ENCODE data around the gene MPPE1.

The MPPE1 gene

DNA sequence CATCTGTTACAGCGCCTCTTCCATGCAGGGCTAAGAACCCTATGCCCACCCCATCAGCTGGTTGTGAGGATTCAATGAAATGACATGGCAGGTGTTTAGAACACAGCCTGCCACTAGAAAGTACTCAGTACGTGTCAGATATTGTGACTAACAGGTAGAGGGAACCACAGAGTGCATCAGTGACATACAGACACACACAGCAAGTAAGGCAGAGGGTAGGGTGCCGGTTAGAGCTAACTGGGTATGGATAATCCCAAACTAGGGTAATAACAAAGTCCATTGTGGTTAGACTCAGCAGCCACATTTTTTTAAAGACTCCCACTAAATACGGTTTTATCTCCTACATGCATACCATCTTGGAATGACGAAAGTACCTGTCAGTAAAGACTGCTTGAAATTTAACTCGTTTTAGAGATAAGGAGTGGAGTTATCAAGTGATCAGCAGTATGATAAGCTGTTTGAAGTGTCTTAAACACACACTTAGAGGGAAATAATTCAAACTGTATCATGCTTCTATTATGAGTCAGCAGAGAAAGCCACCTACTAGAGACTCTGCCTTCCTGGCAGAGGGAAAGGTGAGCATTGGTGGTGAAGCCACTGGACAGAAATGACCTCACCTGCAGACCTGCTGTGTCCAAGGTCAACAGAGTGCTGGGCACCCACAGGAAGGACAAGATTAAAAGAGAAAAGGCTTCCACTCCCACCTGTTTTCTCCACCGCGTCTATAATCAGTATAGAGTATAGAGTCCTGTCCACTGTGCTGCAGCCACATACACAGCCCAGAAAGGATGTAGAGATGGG lies 20.6 kb downstream of the MPPE1 start:
- no peak for TF ChIP-seq ARNTL (CRISPR knock-in tag; IDR thresholded peaks at IDR 0.05; ENCODE audit: borderline replicate concordance, low read depth)
- TF ChIP-seq ISL1 (CRISPR knock-in tag; IDR thresholded peaks at IDR 0.05): peak; percentile 43; the same call in 1 of the 2 replicates
- TF ChIP-seq ZNF70 (CRISPR knock-in tag; IDR thresholded peaks at IDR 0.05): no peak
- no peak for ATAC-seq

DNA sequence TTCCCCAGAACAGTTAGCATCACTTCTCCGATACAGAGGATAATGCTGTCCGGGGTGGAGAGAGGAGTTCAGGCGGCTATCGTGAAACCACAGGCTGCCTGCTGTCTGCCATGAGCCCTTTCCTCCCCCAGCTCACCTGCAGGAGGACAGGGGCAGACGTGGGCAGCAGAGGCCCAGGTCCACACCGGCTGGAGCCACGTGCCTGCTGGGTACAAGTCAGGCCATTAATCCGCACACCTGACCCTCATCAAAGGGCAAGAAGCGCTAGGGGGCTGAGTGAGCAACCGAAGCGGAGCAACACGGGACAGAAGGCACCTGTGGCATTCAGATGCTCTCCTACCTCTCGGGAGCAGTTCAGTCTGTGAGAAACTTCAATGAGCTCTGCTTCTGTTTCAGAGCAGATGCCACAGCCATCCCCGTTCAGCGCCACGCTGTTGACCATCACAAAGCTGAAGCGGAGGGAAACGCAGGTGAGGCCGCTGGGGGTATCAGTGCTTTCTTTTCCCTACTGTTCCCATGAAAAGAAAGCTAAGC lies 21.5 kb downstream of the MPPE1 start:
- ATAC-seq: no peak
- TF ChIP-seq TOX (CRISPR knock-in tag; IDR thresholded peaks at IDR 0.05; ENCODE audit: borderline replicate concordance): no peak
- no peak for TF ChIP-seq ZNF70 (CRISPR knock-in tag; IDR thresholded peaks at IDR 0.05)
- TF ChIP-seq PPARA (CRISPR knock-in tag; IDR thresholded peaks at IDR 0.05; ENCODE audit: borderline replicate concordance): no peak
- no peak for TF ChIP-seq ESRRG (CRISPR knock-in tag; IDR thresholded peaks at IDR 0.05)
- TF ChIP-seq, protein P1, sequence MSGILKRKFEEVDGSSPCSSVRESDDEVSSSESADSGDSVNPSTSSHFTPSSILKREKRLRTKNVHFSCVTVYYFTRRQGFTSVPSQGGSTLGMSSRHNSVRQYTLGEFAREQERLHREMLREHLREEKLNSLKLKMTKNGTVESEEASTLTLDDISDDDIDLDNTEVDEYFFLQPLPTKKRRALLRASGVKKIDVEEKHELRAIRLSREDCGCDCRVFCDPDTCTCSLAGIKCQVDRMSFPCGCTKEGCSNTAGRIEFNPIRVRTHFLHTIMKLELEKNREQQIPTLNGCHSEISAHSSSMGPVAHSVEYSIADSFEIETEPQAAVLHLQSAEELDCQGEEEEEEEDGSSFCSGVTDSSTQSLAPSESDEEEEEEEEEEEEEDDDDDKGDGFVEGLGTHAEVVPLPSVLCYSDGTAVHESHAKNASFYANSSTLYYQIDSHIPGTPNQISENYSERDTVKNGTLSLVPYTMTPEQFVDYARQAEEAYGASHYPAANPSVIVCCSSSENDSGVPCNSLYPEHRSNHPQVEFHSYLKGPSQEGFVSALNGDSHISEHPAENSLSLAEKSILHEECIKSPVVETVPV (CRISPR knock-in tag; IDR thresholded peaks at IDR 0.05): no peak
- TF ChIP-seq TCF4 (CRISPR knock-in tag; IDR thresholded peaks at IDR 0.05; ENCODE audit: borderline replicate concordance): no peak
- no peak for TF ChIP-seq OSR1 (CRISPR knock-in tag; IDR thresholded peaks at IDR 0.05)
- TF ChIP-seq ZFP3 (CRISPR knock-in tag; IDR thresholded peaks at IDR 0.05): no peak
- TF ChIP-seq, protein P2, sequence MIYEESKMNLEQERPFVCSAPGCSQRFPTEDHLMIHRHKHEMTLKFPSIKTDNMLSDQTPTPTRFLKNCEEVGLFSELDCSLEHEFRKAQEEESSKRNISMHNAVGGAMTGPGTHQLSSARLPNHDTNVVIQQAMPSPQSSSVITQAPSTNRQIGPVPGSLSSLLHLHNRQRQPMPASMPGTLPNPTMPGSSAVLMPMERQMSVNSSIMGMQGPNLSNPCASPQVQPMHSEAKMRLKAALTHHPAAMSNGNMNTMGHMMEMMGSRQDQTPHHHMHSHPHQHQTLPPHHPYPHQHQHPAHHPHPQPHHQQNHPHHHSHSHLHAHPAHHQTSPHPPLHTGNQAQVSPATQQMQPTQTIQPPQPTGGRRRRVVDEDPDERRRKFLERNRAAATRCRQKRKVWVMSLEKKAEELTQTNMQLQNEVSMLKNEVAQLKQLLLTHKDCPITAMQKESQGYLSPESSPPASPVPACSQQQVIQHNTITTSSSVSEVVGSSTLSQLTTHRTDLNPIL (CRISPR knock-in tag; IDR thresholded peaks at IDR 0.05; ENCODE audit: low read depth): no peak
- TF ChIP-seq ARNTL (CRISPR knock-in tag; IDR thresholded peaks at IDR 0.05; ENCODE audit: borderline replicate concordance, low read depth): no peak
- TF ChIP-seq BACH2 (CRISPR knock-in tag; IDR thresholded peaks at IDR 0.05; ENCODE audit: borderline replicate concordance): no peak
- TF ChIP-seq ISL1 (CRISPR knock-in tag; IDR thresholded peaks at IDR 0.05): no peak
- no peak for TF ChIP-seq ZNF565 (CRISPR knock-in tag; conservative IDR thresholded peaks at IDR 0.05; ENCODE audit: low read depth)
- TF ChIP-seq, protein P3, sequence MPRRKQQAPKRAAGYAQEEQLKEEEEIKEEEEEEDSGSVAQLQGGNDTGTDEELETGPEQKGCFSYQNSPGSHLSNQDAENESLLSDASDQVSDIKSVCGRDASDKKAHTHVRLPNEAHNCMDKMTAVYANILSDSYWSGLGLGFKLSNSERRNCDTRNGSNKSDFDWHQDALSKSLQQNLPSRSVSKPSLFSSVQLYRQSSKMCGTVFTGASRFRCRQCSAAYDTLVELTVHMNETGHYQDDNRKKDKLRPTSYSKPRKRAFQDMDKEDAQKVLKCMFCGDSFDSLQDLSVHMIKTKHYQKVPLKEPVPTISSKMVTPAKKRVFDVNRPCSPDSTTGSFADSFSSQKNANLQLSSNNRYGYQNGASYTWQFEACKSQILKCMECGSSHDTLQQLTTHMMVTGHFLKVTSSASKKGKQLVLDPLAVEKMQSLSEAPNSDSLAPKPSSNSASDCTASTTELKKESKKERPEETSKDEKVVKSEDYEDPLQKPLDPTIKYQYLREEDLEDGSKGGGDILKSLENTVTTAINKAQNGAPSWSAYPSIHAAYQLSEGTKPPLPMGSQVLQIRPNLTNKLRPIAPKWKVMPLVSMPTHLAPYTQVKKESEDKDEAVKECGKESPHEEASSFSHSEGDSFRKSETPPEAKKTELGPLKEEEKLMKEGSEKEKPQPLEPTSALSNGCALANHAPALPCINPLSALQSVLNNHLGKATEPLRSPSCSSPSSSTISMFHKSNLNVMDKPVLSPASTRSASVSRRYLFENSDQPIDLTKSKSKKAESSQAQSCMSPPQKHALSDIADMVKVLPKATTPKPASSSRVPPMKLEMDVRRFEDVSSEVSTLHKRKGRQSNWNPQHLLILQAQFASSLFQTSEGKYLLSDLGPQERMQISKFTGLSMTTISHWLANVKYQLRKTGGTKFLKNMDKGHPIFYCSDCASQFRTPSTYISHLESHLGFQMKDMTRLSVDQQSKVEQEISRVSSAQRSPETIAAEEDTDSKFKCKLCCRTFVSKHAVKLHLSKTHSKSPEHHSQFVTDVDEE (CRISPR knock-in tag; IDR thresholded peaks at IDR 0.05): no peak

DNA sequence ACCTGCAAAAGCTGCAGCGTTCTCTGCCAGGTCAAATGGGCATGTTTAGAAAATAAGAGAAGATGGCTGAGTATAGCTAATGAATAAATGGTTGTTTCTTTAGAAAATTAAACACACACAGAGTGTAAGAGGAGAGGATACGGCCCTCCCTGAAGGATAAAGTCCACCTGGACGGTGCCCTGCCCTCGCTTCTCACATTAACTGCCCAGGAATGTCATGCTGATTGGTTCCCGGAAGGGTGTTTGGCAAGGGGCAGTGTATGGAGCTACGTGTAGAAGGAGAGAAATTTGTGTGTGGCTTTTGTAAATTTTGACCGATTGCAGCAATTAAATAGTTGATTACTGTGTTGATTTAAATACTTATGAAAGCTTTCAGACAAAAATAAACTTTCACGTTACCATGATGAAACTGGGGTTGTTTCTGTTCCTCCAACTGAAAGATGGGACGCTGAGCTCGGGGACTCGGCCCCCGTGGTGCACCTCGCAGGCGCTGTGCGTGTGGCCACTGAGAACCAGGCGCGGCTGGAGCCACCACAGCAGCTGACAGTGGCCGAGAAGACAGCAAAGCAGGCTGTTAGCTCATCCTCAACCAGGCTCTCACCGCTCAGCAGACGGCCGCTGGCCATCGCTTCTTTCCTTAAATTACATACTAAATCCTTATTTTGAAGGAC lies 22.7 kb downstream of the MPPE1 start:
- ATAC-seq: no peak
- no peak for TF ChIP-seq BACH2 (CRISPR knock-in tag; IDR thresholded peaks at IDR 0.05; ENCODE audit: borderline replicate concordance)
- TF ChIP-seq, protein P3 (CRISPR knock-in tag; IDR thresholded peaks at IDR 0.05): no peak
- TF ChIP-seq ZC3H10 (CRISPR knock-in tag; IDR thresholded peaks at IDR 0.05): no peak
- TF ChIP-seq ZFP3 (CRISPR knock-in tag; IDR thresholded peaks at IDR 0.05): no peak
- TF ChIP-seq, protein P1 (CRISPR knock-in tag; IDR thresholded peaks at IDR 0.05): no peak
- TF ChIP-seq ARNTL (CRISPR knock-in tag; IDR thresholded peaks at IDR 0.05; ENCODE audit: borderline replicate concordance, low read depth): no peak
- no peak for TF ChIP-seq TCF4 (CRISPR knock-in tag; IDR thresholded peaks at IDR 0.05; ENCODE audit: borderline replicate concordance)
- TF ChIP-seq TOX (CRISPR knock-in tag; IDR thresholded peaks at IDR 0.05; ENCODE audit: borderline replicate concordance): no peak
- TF ChIP-seq ZNF565 (CRISPR knock-in tag; conservative IDR thresholded peaks at IDR 0.05; ENCODE audit: low read depth): no peak
- TF ChIP-seq ZNF70 (CRISPR knock-in tag; IDR thresholded peaks at IDR 0.05): no peak
- no peak for TF ChIP-seq CSDC2 (CRISPR knock-in tag; IDR thresholded peaks at IDR 0.05)
- TF ChIP-seq GLIS3 (CRISPR knock-in tag; IDR thresholded peaks at IDR 0.05): no peak
- TF ChIP-seq ESRRG (CRISPR knock-in tag; IDR thresholded peaks at IDR 0.05): no peak
- TF ChIP-seq, protein P4, sequence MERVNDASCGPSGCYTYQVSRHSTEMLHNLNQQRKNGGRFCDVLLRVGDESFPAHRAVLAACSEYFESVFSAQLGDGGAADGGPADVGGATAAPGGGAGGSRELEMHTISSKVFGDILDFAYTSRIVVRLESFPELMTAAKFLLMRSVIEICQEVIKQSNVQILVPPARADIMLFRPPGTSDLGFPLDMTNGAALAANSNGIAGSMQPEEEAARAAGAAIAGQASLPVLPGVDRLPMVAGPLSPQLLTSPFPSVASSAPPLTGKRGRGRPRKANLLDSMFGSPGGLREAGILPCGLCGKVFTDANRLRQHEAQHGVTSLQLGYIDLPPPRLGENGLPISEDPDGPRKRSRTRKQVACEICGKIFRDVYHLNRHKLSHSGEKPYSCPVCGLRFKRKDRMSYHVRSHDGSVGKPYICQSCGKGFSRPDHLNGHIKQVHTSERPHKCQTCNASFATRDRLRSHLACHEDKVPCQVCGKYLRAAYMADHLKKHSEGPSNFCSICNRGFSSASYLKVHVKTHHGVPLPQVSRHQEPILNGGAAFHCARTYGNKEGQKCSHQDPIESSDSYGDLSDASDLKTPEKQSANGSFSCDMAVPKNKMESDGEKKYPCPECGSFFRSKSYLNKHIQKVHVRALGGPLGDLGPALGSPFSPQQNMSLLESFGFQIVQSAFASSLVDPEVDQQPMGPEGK (CRISPR knock-in tag; IDR thresholded peaks at IDR 0.05; ENCODE audit: borderline replicate concordance): no peak
- TF ChIP-seq RARB (CRISPR knock-in tag; IDR thresholded peaks at IDR 0.05): no peak
- no peak for TF ChIP-seq ZFP30 (CRISPR knock-in tag; IDR thresholded peaks at IDR 0.05)
- TF ChIP-seq OSR1 (CRISPR knock-in tag; IDR thresholded peaks at IDR 0.05): no peak
- no peak for TF ChIP-seq ISL1 (CRISPR knock-in tag; IDR thresholded peaks at IDR 0.05)
